NCI-H2227 (cell line): ENCODE measurements around the gene OR1E2.
"Not testable (repeated sequence)": the region's sequence is repeated elsewhere in the genome, so short reads cannot be mapped to it uniquely, and the experiment has no call there.

Source experiments
- DNase-seq: peaks from one replicate; lab custom pipeline; 2025; ENCODE audit not compliant: unreplicated experiment; lab: John Stamatoyannopoulos, UW

Gene OR1E2, protein sequence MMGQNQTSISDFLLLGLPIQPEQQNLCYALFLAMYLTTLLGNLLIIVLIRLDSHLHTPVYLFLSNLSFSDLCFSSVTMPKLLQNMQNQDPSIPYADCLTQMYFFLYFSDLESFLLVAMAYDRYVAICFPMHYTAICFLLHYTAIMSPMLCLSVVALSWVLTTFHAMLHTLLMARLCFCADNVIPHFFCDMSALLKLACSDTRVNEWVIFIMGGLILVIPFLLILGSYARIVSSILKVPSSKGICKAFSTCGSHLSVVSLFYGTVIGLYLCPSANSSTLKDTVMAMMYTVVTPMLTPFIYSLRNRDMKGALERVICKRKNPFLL

DNA sequence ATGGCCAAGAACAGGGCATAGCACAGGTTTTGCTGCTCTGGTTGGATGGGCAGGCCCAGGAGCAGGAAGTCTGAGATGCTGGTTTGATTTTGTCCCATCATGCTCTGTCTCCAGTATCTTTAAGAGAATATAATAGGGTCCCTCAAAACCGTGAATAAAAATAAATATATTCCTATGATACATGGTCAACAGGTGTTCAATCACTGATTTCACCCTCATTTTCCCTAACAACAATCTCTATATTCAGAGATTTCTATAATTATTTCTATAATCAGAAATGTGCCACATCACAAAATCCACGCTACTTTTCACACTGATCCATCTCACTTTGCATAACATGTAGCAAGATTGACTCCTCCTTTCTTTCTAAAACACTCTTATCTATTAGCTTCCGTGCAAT is at the start of gene OR1E2:
TSS of gene OR1E2 (minus strand) at position 101 of the 400 bp plus-strand sequence. CDS start at position 101, 0 bp downstream.
- DNase-seq = no peak

DNA sequence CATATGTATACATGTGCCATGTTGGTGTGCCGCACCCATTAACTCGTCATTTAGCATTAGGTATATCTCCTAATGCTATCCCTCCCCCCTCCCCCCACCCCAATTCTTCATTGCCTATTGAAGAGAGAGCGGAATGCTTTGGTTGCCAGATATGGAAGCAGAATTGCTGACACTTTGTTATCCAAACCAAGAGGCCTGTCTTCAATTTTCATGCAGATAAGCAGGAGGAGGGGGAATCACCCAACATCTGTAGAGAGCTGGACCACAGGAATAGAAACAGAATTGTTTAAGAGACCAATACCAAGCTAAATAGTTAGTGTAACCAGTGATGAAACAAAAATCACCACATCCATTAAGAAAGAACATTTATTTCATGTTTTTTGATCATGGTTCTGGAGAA is 49.2 kb upstream of the OR1E2 start:
- DNase-seq = no peak

DNA sequence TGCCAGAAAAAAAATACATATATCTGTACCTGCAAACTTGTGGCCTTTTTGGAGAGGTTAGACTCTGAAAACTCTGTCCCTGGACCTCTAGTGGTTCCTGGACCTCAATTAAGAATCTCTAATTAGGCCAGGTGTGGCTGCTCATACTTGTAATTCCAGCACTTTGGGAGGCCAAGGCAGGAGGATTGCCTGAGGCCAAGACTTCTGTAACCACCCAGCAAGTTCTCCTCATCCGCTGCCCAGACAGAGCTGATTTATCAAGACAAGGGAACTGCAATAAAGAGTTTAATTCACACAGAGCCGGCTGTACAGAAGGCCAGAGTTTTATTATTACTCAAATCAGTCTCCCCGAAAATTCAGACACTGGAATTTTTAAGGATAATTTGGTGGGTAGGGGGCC is 46.3 kb upstream of the OR1E2 start:
- no peak for DNase-seq

DNA sequence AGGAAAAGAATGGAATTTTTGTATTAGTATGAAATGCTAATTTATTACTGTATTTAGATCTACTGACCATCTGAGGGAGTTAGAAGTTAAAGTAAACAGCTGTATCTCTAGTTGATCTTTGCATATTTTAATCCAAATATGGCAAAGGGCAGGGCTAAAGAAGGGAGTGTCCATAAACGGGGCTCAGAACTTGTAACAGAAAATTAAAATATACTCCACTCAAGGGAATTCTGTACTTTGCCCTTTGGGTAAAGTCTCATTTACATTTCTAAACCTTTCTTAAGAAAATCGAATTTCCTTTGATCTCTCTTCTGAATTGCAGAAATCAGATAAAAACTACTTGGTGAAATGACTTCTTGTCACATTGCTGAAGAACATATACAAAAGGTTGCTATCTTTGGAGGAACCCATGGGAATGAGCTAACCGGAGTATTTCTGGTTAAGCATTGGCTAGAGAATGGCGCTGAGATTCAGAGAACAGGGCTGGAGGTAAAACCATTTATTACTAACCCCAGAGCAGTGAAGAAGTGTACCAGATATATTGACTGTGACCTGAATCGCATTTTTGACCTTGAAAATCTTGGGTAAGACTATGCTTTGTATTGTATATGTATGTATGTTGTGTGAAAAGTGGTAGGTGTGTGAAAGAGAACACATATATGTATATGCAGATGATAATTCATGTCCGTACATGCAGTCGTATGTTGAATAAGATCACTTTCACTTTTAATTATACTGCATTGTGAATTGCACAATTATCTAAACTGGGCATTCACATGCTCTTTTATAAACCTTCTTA is 42.4 kb upstream of the OR1E2 start, which contains the start of gene ASPA:
TSS of gene ASPA (plus strand) at position 186 of the 799 bp plus-strand sequence. CDS start at position 349, 163 bp downstream.
- no peak for DNase-seq

DNA sequence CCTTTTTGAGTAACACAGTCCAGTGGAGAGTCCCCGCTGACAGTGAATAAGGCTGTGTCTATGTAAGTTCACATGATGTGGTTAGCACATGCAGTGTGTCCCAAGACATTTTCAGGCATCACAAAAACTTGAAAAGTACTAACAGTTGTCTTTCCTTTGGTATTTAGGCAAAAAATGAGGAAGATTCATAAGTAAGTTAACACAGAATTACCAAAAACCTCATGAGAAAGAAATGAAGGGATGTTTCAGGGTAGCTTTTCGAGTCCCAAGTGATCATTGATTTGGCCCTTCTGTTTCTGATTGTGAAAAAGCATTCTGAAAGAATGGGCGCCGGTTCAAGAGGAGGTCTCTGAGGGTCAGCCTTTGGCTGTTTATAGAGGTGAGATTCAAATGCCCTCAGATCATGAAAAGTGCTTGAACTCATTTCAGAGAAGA is 41.6 kb upstream of the OR1E2 start:
- no peak for DNase-seq

DNA sequence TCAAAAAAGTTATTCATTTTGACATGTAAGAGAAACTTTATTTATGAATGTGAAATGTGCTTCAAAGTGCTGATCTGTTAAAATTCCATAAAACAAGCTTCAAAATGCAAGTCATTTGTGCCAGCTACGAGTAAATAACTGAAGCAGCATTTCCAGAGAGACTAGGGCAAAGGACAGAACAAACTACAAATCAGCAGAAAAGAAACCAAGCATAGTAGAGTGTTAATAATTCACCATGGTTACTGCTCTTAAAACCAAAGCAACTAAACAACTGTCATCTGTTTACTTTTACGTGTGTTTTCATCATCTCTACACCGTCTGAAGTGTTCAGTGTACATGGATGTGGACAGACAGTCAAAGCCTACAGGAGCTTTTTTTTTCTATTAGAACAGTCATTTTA is 40.6 kb upstream of the OR1E2 start:
- DNase-seq = no peak

DNA sequence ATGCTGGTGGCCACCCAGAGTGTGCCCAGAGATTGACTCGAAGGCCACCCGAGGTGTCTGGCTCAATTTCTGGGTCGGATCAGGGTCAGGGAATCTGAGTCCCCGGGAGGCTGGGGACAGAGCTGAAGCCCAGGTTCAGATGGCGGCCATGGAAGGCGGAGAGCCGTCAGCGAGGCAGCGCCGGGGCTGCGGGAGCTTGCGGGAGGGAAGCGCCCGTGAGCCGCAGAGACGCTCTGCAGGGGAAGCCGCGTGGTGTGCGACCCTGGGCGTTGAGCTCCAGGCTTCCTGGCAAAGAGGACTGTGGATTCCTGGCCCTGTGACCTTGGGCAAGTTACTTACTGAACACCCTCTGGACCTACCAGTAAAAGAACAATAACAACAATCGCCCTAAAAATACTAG is 38.5 kb upstream of the OR1E2 start:
- no peak for DNase-seq

DNA sequence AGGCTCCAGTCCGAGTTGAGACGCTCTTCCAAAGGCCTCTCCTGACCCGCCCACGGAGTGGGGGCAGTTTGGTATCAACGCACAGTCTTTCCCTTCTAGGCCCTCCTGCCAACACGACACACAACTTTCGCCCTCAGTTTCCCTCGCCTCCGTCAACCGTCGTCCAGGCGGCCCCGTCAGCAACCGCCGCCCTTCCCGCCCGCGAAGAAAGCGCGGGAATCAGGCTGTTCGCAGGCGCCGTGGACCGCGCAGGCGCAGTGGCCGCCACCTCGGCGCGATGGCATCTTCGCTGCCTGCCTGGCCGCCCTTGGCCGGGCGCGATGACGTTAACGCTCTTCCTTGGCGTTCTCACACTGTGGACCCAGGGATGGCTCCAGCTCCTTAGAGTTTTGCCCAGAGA is 38.0 kb upstream of the OR1E2 start, which contains the start of gene SPATA22:
TSS of gene SPATA22 (minus strand) at position 221 of the 400 bp plus-strand sequence. CDS start 2,494 bp downstream, outside the sequence.
- no peak for DNase-seq

DNA sequence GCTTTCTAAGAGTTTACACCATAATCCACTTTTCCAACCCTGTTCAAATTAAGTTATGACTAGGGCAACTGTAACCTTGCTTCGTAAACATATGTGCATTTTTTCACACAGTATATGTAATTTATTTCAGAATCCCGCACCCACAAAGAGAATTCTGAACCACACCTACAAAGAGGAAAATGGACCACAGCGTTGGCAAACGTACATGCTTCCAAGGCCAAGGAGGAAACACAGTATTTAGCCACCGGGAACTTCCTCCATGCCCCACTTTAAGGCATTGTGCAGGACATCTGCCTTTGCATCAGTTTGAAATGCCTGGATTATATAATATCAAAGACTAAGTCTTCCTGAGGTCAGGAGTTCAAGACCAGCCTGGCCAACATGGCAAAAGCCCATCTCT is 35.9 kb upstream of the OR1E2 start:
- no peak for DNase-seq

DNA sequence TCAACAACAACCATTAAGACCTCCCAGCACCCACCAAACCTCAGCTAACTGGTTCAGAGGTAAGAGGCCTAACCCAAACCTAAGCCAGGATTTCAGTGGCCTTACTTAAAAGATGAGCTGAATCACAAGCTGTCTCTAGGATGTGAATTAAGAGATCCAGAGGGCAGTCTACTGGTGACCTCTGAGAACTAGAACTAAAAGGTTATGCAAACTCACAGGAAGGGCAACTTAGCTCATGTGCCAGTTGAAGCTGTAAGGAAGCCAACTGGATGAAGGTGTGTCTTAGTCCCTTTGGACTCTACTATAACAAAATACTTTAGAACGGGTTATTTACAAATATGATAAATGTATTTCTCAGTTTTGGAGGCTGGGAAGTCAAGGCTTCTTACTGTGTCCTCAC is 32.7 kb upstream of the OR1E2 start:
- DNase-seq = not testable (repeated sequence)

DNA sequence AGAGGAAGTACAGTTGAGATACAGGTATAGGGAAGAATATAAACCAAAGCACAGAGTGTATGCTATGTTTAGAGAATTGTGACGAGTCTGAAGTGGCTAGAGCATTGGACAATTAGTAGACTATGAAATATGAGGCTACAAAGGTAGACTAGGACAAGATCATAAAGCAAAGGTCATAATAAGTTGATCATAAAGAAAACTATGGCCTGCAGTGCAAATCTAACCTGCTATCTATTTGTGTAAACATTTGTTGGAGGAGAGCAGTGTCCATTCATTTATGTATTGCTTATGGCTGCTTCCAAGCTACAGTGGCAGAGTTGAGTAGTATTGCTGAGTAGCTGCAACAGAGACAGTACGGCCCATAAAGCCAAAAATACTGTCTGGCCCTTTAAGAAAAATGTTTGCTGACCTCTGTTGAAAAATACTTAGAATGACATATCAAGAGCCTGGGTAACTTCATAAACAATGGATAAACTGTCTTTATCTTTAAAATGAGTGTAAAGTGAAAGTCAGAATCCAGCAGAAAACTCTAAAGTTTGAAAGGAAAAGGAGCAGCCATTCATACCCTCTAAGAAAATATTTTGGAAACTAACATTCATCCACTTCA is 14.5 kb upstream of the OR1E2 start:
- DNase-seq = no peak

DNA sequence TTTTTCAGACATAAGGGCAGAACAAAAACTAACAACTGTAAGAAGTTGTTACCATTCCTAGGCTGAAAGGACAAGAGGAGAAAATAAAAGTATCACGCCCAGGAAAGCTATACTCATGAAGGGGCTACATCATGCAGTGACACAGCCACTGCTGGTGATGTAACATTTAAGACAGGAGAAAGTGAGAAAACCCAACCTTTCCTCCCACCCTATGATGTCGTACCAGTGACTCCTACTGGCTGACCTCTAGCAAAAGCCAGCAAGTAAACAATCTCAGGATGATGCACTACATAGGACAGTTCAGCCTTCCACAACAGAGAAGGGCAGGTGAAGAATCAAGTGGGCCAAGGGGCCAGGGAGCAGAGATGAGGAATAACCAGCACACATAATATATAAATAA is 14.0 kb upstream of the OR1E2 start:
- no peak for DNase-seq

DNA sequence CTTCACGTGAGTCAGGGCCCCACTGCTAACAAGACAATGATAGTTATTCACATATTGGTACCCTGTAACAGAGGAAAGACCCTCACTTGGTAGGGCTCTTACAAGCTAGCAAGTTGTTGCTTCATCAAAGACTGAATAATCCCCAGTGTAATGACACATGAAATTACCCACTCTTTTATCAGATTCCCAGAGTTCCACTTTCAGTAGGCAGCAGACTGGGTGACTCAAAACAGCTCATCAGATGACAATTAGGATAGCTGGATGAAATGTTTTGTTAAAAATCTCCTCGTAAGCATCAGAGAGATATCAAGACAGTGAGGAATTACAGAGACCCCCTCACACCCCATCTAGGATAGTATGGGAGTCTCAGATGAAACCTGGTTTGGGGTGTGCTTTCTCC is 6.8 kb upstream of the OR1E2 start:
- DNase-seq = no peak

DNA sequence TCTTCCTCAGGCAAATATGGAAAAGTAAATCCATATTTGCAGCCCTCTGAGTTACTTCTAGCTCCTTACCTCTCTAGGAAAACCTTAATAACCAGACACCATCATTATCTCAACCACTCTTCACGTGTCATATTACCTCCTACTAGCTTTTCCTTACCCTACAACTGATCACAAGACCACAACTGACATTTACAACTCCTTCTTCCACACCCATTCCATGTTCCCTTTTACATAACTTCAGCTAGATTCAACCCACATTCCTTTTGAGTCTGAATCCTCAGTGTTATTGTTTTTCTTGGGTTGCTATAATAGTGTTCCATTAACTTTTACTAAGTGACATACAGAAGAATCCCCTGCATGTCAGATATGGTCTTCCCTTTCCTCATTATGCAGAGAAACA is 4.7 kb upstream of the OR1E2 start:
- DNase-seq = no peak

DNA sequence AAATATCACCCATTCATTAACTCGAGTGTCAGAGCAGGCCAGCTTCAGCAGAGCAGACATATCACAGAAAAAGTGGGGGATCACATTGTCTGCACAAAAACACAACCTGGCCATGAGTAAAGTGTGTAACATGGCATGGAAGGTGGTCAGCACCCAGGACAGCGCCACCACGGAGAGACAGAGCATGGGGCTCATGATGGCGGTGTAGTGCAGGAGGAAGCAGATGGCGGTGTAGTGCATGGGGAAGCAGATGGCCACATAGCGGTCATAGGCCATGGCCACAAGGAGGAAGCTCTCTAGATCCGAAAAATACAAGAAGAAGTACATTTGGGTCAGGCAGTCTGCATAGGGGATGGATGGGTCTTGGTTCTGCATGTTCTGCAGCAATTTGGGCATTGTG is 426 bp downstream of the OR1E2 start:
- not testable (repeated sequence) for DNase-seq

DNA sequence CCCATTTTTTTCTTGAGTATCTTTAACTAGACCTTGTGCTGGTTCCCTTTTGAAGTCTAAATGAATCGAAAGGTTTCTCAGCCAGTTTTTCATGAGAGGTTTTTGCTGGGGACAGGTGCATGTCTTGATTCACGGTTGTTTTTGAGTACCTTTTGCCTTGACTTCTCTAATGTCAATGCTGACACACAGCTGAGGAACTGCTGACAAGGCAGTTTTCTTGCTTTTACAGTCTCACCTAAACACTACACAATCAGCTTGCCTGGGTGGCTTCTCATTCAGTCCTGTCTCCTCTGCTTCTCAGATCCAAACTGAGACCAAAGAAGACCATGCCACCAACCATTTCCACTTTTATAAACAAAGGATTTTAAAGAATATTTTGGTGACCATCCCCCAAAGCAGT is 15.4 kb downstream of the OR1E2 start:
- DNase-seq = no peak

DNA sequence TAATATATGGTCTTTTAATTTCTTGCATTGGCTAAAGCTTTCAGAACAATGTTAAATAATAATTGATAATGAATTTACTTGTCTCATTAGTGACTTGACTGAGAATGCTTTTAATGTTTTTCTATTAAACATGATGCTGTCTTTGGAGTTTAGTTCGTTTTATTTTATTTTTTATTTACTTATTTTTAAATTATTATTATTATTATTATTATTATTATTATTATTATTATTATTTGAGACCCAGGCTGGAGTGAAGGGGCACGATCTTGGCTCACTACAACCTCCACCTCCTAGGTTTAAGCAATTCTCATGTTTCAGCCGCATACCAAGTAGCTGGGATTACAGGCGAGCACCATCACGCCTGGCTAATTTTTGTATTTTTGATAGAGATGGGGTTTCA is 18.0 kb downstream of the OR1E2 start:
- no peak for DNase-seq

DNA sequence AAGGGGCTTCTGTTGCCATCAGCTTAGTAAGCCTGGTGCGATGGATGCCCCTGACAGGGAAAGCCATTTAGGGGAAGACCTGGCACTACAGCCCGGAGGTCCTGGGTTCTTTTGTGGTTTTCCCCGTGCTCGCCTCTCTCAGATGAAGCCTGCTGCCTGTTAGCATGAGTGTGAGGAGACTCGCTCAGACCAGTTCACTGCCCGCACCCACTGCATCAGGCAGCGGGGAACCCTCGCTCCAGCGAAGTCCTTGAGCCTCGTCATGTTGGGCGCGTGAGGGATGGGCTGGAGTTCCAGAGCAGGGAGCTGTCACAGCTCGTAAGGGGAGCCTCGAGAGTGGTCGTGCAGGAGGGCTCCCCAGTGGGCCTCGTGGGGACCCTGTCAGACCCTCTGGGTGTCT is 21.4 kb downstream of the OR1E2 start:
- not testable (repeated sequence) for DNase-seq

DNA sequence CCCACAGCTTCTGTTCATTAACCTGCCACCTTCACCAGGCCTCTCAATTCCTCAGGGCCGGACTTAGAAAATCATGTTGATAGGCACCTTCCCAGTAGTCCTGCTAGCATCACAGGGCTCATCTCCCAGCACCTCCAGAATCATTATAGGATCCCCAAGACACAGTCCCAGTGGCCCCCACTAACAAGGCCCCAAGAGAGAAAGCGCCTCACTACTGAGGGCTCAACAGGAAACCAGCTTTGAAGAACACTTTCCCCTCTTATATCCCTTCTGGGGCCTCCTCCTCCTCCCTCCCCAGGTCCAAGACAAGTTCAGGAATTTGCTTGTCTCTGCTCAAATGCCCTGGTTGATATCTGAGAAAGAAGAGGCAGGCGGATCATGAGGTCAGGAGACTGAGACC is 22.6 kb downstream of the OR1E2 start, which contains the start of gene OR3A3:
TSS of gene OR3A3 (plus strand) at position 301 of the 400 bp plus-strand sequence.
- no peak for DNase-seq

DNA sequence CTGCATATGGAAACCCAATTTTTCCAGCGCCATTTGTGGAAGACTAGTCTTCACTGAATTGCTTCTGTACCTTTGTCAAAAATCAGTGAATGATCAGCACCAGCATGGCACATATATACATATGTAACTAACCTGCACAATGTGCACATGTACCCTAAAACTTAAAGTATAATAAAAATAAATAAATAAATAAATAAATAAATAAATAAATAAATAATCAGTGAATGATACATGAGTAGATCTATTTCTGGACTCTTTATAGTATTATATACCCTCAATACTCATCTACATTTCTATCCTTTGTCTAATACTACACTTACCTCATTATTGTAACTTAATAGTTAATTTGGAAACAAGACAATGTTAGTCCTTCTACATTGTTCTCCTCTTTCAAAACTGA is 29.8 kb downstream of the OR1E2 start:
- not testable (repeated sequence) for DNase-seq

DNA sequence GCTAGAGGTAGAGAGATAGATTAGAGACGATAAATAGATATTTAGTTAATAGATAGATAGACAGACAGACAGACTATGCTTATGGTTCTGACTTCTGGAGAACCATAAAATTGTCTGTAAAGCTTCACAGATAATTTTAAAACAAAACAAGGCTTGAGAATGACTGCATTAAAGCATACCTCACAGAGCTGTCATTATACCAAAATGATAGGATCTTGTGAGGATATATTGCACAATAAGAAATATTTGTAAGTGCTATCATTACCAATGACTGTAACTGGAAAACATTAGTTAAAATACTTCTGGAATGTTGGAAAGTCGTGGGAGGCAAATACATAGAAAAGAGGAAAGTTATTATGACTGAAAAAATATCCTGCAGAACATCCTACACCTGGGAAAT is 31.9 kb downstream of the OR1E2 start:
- DNase-seq = no peak

DNA sequence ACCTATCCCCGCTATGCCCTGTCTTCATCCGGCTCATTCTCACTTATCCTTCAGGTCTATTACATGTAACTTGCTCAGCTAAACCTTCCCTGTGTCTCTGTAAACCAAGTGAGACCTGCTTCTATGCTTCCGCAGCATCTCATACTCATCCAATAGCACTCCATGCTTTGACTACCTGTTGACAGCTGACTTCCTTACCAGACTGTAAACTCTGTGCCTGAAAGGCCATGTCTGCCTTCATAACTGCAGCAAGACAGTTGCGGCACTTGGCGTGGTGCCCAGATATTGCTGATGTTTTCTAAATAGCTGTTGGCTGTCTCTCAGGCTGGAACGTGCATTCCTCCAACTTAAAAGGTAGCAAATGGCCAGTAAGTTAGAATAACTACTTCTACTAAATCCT is 33.6 kb downstream of the OR1E2 start:
- DNase-seq = no peak
